Measurements from ENCODE around the gene LNX1. TPM values are rescaled to one million over a fixed set of nuclear protein-coding genes. Genes with fewer than 3 reads are reported as not detected.

Gene LNX1
- total and polyA plus RNA-seq, 2 donors (not counting 1 experiment from before 2014, with no cell fraction given), result 0.48 to 1.3 TPM

DNA sequence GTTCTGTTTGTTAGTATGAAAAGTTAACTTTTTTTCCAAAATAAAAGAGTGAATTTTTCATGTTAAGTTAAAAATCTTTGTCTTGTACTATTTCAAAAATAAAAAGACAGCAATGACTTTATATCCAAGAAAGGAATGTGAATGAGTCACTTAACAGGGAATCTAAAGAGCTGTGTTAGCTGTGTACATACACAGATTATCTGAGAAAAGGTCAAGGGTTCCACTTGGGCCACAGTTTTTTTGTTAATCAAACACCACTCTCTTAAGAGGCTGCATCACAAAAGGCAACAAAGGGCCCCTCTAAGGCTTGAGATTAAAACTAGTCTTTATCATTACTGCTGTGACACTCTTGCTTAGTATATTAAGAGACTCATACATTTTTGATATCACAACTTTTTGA is 131.7 kb downstream of the LNX1 start:
- no peak overlapping the region for H3K4me3 ChIP-seq (replicated peaks in 1 of 4; ENCODE audit: control extremely low read depth in 1 of 4, insufficient read depth in 1 of 4, low read depth in 3 of 4, low read length in 4 of 4)
- no peak overlapping the region for H3K9ac ChIP-seq (ENCODE audit: insufficient read depth, low read length)
- H3K27ac ChIP-seq (ENCODE audit: insufficient read depth, low read length), result no peak overlapping the region
- no peak overlapping the region for H2AFZ ChIP-seq (ENCODE audit: low read length)
- no peaks in the 10 kb centered on the region for H3K79me2 ChIP-seq (ENCODE audit: control insufficient read depth, insufficient read depth, low read length)
- no peak overlapping the region for H3K4me2 ChIP-seq (ENCODE audit: extremely low read depth, insufficient read depth, low read length)
- H3K36me3 ChIP-seq (ENCODE audit: control insufficient read depth, insufficient read depth, low read length), result peaks cover 4% of the 10 kb centered on the region
- no peaks in the 10 kb centered on the region for H3K9me3 ChIP-seq (ENCODE audit: control insufficient read depth, insufficient read depth, low read depth, low read length)
- H4K20me1 ChIP-seq (ENCODE audit: control insufficient read depth, extremely low read depth, insufficient read depth, low read length), result no peaks in the 10 kb centered on the region
- DNase-seq (ENCODE audit: low read depth in 2 of 2), result peak; percentile 29 to 75
- no peaks in the 10 kb centered on the region for H3K27me3 ChIP-seq (ENCODE audit: control insufficient read depth, insufficient read depth, low read length)
- TF ChIP-seq EZH2 (IDR thresholded peaks at IDR 0.05; ENCODE audit: low read length, missing control alignments), result no peak
- H3K4me1 ChIP-seq (ENCODE audit: control insufficient read depth, extremely low read depth, insufficient read depth, low read length), result no peaks in the 10 kb centered on the region

DNA sequence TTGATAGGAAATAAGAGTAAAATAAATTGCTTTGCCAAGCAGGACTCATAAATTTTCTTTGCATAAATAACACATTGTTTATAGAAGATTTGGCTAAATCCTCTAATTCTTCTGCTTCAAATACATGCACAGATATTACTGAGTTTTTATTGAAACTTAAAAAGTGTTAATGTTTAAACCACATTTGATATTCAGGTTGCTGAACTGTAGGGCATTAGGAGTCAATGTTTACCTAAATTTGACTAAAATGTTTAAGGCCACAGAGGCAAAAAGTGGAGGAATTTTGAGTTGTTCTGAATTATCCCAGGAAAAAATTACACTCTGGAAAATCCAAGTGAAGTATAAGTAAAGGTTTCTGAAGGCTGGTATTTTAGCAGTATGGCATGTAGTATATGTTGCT is 135.1 kb downstream of the LNX1 start:
- no peak overlapping the region for H3K9ac ChIP-seq (ENCODE audit: insufficient read depth, low read length)
- DNase-seq (ENCODE audit: low read depth in 2 of 2), result no peak
- H4K20me1 ChIP-seq (ENCODE audit: control insufficient read depth, extremely low read depth, insufficient read depth, low read length), result no peaks in the 10 kb centered on the region
- H3K27ac ChIP-seq (ENCODE audit: insufficient read depth, low read length), result no peak overlapping the region
- H3K79me2 ChIP-seq (ENCODE audit: control insufficient read depth, insufficient read depth, low read length), result no peaks in the 10 kb centered on the region
- H3K9me3 ChIP-seq (ENCODE audit: control insufficient read depth, insufficient read depth, low read depth, low read length), result no peaks in the 10 kb centered on the region
- H3K4me1 ChIP-seq (ENCODE audit: control insufficient read depth, extremely low read depth, insufficient read depth, low read length), result no peaks in the 10 kb centered on the region
- peaks cover 4% of the 10 kb centered on the region for H3K36me3 ChIP-seq (ENCODE audit: control insufficient read depth, insufficient read depth, low read length)
- TF ChIP-seq EZH2 (IDR thresholded peaks at IDR 0.05; ENCODE audit: low read length, missing control alignments), result no peak
- TF ChIP-seq, protein P1, sequence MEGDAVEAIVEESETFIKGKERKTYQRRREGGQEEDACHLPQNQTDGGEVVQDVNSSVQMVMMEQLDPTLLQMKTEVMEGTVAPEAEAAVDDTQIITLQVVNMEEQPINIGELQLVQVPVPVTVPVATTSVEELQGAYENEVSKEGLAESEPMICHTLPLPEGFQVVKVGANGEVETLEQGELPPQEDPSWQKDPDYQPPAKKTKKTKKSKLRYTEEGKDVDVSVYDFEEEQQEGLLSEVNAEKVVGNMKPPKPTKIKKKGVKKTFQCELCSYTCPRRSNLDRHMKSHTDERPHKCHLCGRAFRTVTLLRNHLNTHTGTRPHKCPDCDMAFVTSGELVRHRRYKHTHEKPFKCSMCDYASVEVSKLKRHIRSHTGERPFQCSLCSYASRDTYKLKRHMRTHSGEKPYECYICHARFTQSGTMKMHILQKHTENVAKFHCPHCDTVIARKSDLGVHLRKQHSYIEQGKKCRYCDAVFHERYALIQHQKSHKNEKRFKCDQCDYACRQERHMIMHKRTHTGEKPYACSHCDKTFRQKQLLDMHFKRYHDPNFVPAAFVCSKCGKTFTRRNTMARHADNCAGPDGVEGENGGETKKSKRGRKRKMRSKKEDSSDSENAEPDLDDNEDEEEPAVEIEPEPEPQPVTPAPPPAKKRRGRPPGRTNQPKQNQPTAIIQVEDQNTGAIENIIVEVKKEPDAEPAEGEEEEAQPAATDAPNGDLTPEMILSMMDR (conservative IDR thresholded peaks at IDR 0.05 in 1 of 2, IDR thresholded peaks at IDR 0.05 in 1 of 2; ENCODE audit: low read depth in 1 of 2, low read length in 2 of 2), result no peak
- H3K27me3 ChIP-seq (ENCODE audit: control insufficient read depth, insufficient read depth, low read length), result no peaks in the 10 kb centered on the region
- no peak overlapping the region for H3K4me2 ChIP-seq (ENCODE audit: extremely low read depth, insufficient read depth, low read length)
- no peak overlapping the region for H2AFZ ChIP-seq (ENCODE audit: low read length)
- H3K4me3 ChIP-seq (replicated peaks in 1 of 4; ENCODE audit: control extremely low read depth in 1 of 4, insufficient read depth in 1 of 4, low read depth in 3 of 4, low read length in 4 of 4), result no peak overlapping the region

DNA sequence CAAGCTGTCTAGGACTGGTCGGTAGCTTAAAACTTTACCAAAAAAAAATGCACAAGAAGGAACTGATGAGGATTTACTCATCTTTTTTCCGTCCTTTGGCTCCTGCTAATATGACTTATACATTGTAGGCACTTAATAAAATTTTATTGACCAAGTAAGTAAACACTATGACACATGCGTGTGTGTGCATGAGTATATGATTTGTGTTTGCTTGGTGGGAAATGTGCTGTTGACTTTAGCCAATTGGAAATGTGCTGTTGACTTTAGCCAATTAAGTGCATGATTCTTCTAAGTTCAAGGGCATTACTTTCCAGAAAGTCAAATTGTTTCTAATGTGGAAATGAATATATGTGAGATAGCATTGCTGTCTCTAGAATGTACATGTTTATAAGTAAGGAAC is 135.5 kb downstream of the LNX1 start:
- Histone ChIP-seq H3K4me1 (ENCODE audit: control insufficient read depth, extremely low read depth, insufficient read depth, low read length) (no peaks in the 10 kb centered on the region), H3K4me3 (replicated peaks in 1 of 4; ENCODE audit: control extremely low read depth in 1 of 4, insufficient read depth in 1 of 4, low read depth in 3 of 4, low read length in 4 of 4) (no peak overlapping the region), H2AFZ (ENCODE audit: low read length) (no peak overlapping the region), H3K27me3 (ENCODE audit: control insufficient read depth, insufficient read depth, low read length) (no peaks in the 10 kb centered on the region), H3K79me2 (ENCODE audit: control insufficient read depth, insufficient read depth, low read length) (no peaks in the 10 kb centered on the region), H3K4me2 (ENCODE audit: extremely low read depth, insufficient read depth, low read length) (no peak overlapping the region), H3K36me3 (ENCODE audit: control insufficient read depth, insufficient read depth, low read length) (peaks cover 4% of the 10 kb centered on the region), H3K9ac (ENCODE audit: insufficient read depth, low read length) (no peak overlapping the region), H3K27ac (ENCODE audit: insufficient read depth, low read length) (no peak overlapping the region), H4K20me1 (ENCODE audit: control insufficient read depth, extremely low read depth, insufficient read depth, low read length) (no peaks in the 10 kb centered on the region), H3K9me3 (ENCODE audit: control insufficient read depth, insufficient read depth, low read depth, low read length) (no peaks in the 10 kb centered on the region)
- no peak for DNase-seq (ENCODE audit: low read depth in 2 of 2)
- TF ChIP-seq, protein P1 (conservative IDR thresholded peaks at IDR 0.05 in 1 of 2, IDR thresholded peaks at IDR 0.05 in 1 of 2; ENCODE audit: low read depth in 1 of 2, low read length in 2 of 2), result no peak
- no peak for TF ChIP-seq EZH2 (IDR thresholded peaks at IDR 0.05; ENCODE audit: low read length, missing control alignments)

Measured in fibroblast of lung (primary cell).